Right ventricle myocardium superior (tissue), 1 donor: ENCODE data around the gene TMEM176A. TPM values are rescaled to one million over a fixed set of nuclear protein-coding genes. Genes with fewer than 3 reads are reported as not detected.

Experiments
- ATAC-seq: fragments of 200-7000 bp; cut with Tn5 transposase; one replicate; pipeline ENCODE4 v1.9.1; 2020; ENCODE audit warnings: mild to moderate bottlenecking; ENCODE audit not compliant: poor library complexity
- DNase-seq: peaks from one replicate; pipeline ENCODE4 v3.0.0-alpha.2; 2020
- intact Hi-C: fragments of 100-400 bp; cut with DNase I; formaldehyde crosslinking; loops from one replicate; pipeline ENCODE4 v1.11.2; 2022
- total RNA-seq: library from RNA; stranded (reverse); fragmentation: NEBNext Ultra II Directional; extraction: Animal tissue kit (Norgen Biotek cat#: 25700); gene quantifications from one replicate; pipeline ENCODE4 v1.2.1, GENCODE V29; 2021
- donor health status: DM: no; HTN: yes; CAD: no; lungs with severe emphysema.

Gene TMEM176A
- total RNA-seq, 1 donor from 2014 or later = 27.1 TPM

GRCh38 chr7:150784954-150785353 is 15.6 kb upstream of the TMEM176A start:
- ATAC-seq = peak; percentile 36
- no peak for DNase-seq
- intact Hi-C loops = no loop called here

DNA sequence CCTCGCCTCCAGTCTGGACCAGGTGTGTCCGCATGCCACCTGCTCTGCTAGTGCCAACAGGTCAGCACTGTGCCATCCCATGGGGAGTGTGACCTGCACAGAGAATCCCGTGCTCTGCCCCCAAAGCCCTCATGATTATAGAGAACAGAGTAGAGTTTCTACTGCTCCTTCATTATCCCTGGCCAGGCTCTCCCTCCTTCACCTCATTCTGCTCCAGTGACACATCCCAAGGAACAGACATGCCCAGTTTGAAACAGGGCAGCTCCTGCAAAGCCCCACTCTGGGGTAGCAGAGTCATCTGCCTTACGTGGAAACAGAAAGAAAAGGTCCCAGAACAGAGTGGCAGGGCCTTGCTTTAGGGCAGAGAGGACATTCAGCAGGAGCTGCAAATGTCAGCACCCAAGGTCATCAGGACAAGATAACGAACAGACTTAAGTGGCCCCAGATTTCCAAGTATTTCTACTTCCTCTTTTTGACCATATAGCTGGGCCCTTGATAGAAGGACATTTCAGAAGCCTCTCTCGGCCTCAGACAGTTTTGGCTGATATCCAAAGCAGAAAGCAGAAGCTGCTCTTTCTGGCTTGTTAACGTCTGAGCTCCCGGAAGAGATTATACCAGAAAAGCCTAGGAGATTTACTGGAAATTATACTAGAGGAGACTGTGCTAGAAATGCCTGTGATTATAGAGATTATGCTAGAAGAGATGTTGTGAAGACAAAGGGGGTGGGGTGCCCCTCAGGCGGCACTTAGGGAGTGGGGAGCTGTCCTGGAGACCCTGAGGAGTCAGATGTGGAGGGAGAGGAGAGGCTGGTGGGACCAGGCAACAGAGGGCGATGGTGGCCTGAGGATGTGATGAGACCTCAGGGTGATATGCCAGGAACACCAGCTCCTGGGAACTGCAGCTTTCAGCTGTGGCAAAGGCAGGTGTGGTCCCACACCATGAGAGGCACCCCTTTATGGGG is 13.0 kb upstream of the TMEM176A start:
- DNase-seq (no peak), ATAC-seq (peak; percentile 66)
- intact Hi-C loops = no loop called here

DNA sequence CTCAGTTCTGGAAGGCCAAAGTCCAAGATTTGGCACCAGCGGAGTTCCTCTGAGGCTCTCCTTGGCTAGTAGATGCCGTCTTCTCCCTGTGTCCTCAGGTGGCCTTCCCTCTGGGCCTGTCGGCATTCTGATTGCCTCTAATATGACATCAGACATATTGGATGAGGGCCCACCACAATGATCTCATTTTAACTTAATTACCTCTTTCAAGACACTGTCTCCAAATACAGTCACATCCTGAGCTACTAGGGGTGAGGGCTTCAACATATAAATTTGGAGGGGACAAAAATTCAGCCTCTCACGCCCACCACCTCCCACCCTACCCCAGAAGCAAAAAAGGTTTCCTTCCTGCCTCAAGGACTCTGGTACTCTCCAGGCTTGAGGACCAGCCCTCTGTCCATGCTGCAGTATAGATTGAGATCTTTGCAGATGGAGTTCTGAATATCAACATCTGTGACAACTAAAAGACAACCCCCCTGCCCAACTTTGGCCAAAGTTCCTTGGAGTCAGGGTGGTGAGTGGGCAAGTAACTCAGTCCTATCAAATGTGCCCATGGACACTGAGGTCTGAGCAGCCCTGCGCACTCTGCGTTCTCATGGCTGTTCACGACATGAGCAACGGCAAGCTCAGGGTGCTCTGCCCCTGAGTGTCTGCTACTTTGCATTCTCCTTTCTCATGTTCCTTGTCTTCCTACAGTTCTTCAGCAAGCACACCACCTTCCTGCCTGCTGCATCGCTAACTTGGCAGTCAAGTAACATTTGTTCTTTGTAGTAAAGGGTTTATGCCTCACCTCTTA is 11.9 kb upstream of the TMEM176A start:
- peak; percentile 69 for ATAC-seq
- DNase-seq = peak; percentile 80
- intact Hi-C loops = no loop called here

GRCh38 chr7:150790416-150791075 is 10.0 kb upstream of the TMEM176A start:
- intact Hi-C loops = no loop called here
- ATAC-seq (no peak), DNase-seq (no peak)

GRCh38 chr7:150791304-150791703 is 9.3 kb upstream of the TMEM176A start:
- intact Hi-C loops = no loop called here
- no peak for ATAC-seq
- no peak for DNase-seq

- intact Hi-C loops = no loop called here
Measured at GRCh38 chr7:150791746-150792452, 8.7 kb upstream of the TMEM176A start.

DNA sequence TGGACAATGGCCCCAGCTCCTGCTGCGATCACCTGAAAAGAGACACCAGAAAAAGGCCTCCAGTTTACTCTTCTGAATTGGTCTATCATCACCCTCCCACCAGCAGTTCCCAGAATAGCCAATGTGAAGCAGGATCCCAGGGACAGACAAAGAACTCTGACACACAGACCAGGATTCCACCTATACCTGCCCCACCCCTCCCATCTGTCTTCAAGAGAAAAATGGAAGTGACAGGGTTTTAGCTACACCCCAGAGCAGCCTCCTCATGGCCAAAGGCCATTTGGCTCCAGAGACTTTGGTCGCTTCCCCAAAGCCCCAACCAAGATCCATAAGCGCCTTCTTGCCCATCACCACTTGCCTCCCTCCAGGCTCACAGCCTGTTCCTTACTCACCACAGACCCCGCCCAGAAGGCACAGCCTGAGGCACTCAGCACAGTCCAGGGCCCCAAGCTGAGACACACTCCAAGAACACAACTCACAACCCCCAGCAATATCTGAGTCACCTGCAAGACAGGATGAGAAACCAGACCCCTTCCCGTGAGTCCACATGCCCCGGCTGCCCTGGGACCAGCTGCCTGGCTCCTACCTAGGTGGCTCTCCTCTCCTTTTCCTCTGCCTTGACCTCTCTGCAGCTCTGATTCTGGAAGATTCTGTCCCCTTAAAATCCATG is 6.9 kb upstream of the TMEM176A start:
- no peak for DNase-seq
- no peak for ATAC-seq
- intact Hi-C loops = no loop called here

More at GRCh38 chr7:150791746-150792452, 8.7 kb upstream of the TMEM176A start:
- ATAC-seq = no peak
- DNase-seq = no peak

GRCh38 chr7:150797661-150798060 is 2.9 kb upstream of the TMEM176A start:
- no peak for DNase-seq

GRCh38 chr7:150799156-150799555 is 1.4 kb upstream of the TMEM176A start:
- DNase-seq (no peak), ATAC-seq (no peak)
- intact Hi-C loops = no loop called here

More at GRCh38 chr7:150797661-150798060, 2.9 kb upstream of the TMEM176A start:
- ATAC-seq = no peak
- intact Hi-C loops = no loop called here

DNA sequence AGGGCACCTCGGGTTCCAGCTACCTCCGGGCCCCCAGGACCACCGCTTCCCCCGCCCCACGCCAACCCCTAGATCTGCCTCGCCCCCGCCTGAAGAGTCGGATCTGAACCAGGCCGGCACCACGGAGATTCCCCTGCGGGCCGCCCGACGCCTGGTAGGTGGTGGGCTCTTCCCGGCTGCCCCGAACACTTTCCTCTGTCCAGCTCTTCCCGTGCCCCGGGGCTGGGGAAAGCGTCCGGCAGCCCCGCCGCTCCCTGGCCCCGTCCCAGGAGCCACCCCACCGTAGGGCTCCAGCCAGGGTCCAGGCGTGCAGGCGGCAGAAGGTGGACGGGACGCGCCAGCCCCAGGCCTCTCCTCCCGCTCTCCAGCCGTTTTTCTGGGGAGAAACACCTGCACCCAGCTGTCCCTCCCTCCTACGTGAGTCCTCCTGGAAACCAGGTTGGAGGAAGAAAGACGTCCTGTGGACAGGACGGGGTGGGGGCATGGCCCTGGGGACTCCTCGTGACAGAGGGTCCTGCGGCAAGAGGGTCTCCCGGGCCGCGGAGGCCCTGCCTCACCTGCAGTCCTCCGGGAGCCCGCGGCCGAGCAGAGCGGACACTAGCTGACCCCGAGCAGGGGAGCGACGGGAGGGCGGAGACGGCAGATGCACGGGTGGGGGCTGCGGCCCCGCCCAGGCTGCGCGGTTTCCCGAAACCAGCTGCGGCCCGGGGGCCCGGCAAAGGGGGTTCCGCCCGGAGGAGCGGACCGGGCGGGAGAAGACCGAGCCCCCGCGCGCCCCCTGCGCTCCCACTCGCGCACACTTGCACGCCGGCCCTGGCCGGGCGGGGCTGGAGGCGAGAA is 608 bp upstream of the TMEM176A start, which contains the start of gene TMEM176B:
TMEM176B (minus strand) TSS at position 624 of the 840 bp plus-strand sequence. CDS start 3,795 bp downstream, outside the sequence.
- intact Hi-C loops = no loop called here
- ATAC-seq (peak; percentile 86), DNase-seq (peak; percentile 80)

DNA sequence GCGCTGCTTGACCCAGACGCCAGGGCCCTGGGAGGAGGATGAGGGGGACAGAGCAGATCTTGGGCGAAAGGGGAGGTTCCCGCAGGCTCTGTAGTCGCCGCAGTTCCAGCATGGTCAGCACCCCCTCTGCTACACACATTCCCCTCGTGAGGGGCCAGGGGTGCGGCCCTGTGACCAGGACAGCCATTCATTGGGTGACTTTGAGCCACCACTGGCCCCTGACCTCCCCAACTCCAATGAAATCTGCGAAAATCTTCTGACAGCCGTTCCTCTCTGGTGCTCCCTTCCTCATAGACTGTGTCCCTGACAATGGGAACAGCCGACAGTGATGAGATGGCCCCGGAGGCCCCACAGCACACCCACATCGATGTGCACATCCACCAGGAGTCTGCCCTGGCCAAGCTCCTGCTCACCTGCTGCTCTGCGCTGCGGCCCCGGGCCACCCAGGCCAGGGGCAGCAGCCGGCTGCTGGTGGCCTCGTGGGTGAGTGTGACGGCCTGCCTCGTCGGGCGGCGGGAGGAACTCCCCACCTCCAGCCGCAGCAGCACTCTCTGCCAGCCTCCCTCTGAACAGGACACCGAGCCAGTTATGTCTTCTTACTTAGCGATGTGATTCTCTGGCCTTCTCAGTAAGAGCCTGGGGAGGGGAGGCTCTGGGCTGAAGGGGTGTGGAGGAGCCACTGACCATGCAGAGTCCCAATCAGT is 825 bp downstream of the TMEM176A start:
- intact Hi-C loops = no loop called here
- DNase-seq = peak; percentile 46
- ATAC-seq = peak; percentile 8

DNA sequence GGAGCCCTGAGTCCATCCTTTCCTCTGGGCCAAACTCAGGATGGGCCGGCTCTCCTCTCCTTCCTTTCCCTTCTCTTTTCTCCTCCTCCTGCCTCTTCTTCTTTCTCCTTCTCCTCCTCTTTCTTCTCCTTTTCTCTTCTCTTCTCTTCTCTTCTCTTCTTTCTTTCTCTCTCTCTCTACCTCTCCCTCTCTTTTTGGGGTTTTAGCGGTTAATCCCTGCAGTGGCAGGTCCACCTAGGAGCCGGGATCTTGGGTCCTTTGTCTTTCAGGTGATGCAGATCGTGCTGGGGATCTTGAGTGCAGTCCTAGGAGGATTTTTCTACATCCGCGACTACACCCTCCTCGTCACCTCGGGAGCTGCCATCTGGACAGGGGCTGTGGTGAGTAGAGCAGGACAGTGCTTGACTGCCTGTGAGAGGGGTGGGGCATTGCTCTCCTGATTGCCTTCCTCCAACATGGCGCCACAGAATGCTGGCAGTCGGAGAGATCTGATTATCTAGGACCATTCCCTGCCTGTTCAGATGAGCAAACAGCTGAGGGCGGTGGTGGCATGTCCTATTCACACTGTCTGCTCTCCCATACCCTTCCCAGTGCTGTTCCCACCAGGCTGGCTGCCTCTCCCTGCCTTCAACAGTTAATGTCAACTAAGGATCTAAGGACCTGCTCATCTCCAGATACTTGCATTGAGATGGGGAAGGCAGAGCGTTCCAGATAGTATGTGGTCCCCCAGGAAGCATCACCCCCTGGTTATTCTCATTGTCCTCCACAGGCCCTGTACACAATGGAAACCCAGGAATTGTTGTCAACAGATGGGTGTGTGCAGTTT is 1.6 kb downstream of the TMEM176A start:
- intact Hi-C loops = no loop called here
- DNase-seq (no peak), ATAC-seq (no peak)

- ATAC-seq (no peak), DNase-seq (no peak)
- intact Hi-C loops = no loop called here
Measured at GRCh38 chr7:150803161-150803860, 2.7 kb downstream of the TMEM176A start.

DNA sequence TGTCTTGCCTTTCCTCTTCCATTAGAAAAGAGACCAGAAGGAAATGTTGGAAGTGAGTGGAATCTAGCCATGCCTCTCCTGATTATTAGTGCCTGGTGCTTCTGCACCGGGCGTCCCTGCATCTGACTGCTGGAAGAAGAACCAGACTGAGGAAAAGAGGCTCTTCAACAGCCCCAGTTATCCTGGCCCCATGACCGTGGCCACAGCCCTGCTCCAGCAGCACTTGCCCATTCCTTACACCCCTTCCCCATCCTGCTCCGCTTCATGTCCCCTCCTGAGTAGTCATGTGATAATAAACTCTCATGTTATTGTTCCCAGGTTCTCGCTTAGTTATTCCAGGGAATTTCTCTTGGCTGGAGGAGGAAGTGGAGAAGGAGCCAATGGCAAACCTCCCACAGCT is 4.2 kb downstream of the TMEM176A start:
- intact Hi-C loops = no loop called here
- no peak for ATAC-seq
- no peak for DNase-seq

DNA sequence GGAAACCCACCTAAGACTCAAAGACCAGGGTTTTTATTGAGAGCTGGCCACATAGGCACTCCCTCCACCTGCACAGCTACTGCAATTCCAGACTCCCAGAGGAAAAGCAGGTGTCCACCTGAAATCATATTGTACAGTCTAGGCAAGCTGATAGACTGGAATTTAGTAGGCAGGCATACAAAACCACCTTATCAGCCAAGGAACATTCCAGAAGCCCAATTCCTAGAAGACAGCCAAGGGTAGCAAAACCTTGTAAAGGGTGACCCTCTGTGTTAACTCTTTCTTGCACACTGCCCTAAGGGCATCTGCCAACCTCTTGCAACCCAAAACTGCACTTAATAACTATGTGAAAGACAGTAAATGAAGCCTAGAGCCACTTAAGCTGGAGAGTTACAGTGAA is 5.3 kb downstream of the TMEM176A start:
- ATAC-seq = no peak
- intact Hi-C loops = no loop called here
- no peak for DNase-seq
